LNCaP clone FGC (cell line): Measurements from ENCODE around the gene SPN.
"Not testable (repeated sequence)": the region's sequence is repeated elsewhere in the genome, so short reads cannot be mapped to it uniquely, and the experiment has no call there.

Source experiments
- DNase-seq: peaks from one replicate; pipeline ENCODE4 v3.0.0-alpha.2; 2011; ENCODE audit warnings: low read depth
- H3K4me3 ChIP-seq: 2 replicates; pipeline ENCODE4 v1.5.1; 2011; ENCODE audit warnings: mild to moderate bottlenecking, low read depth, low read length, control low read depth
- TF ChIP-seq, protein P1 (sequence below): IDR thresholded peaks from 2 replicates; pipeline ENCODE4 v1.5.1; 2012; ENCODE audit warnings: mild to moderate bottlenecking; ENCODE audit not compliant: control insufficient read depth, insufficient read depth; ENCODE audit errors: extremely low read depth

SPN gene

DNA sequence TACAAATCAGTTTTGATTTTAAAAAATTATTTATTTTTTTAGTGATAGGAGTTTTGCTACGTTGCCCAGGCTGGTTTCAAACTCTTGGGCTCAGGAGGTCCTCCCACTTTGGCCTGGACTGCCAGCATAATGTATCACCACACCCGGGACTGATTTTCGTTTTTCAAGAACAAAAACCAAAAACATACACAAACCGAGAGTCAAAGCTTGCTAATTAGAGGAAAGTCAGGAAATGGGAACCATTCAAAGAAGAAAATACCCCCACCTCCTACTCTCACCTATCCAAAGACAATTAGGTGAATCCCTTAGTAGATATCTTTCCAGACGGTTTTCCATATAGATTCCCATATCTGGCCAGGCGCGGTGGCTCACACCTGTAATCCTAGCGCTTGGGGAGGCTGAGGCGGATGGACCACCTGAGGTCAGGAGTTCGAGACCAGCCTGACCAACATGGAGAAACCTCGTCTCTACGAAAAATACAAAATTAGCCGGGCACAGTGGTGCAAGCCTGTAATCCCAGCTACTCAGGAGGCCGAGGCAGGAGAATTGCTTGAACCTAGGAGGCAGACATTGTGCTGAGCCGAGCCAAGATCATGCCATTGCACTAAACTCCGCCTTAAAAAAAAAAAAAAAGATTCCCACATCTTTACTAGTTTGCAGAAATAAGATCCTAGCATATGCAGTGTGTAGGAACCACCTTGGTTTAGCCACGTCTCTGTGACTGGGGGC is 883 bp upstream of the SPN start:
- no peak for DNase-seq
- no peak overlapping the region for H3K4me3 ChIP-seq
- TF ChIP-seq, protein P1, sequence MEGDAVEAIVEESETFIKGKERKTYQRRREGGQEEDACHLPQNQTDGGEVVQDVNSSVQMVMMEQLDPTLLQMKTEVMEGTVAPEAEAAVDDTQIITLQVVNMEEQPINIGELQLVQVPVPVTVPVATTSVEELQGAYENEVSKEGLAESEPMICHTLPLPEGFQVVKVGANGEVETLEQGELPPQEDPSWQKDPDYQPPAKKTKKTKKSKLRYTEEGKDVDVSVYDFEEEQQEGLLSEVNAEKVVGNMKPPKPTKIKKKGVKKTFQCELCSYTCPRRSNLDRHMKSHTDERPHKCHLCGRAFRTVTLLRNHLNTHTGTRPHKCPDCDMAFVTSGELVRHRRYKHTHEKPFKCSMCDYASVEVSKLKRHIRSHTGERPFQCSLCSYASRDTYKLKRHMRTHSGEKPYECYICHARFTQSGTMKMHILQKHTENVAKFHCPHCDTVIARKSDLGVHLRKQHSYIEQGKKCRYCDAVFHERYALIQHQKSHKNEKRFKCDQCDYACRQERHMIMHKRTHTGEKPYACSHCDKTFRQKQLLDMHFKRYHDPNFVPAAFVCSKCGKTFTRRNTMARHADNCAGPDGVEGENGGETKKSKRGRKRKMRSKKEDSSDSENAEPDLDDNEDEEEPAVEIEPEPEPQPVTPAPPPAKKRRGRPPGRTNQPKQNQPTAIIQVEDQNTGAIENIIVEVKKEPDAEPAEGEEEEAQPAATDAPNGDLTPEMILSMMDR, result no peak

DNA sequence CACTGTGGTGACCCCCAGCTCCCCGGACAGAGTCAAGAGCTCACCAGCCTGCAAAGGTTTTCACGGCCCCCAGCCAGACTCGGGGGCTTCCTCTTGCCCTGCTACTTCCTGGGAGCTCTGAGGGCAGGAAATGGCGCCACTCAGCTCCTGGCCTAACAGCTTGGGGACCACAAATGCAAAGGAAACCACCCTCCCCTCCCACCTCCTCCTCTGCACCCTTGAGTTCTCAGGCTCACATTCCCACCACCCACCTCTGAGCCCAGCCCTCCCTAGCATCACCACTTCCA is 375 bp upstream of the SPN start:
- TF ChIP-seq, protein P1, result no peak
- no peak overlapping the region for H3K4me3 ChIP-seq
- no peak for DNase-seq

DNA sequence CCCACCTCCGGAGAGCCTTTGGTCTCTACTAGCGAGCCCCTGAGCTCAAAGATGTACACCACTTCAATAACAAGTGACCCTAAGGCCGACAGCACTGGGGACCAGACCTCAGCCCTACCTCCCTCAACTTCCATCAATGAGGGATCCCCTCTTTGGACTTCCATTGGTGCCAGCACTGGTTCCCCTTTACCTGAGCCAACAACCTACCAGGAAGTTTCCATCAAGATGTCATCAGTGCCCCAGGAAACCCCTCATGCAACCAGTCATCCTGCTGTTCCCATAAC is 702 bp downstream of the SPN start:
- TF ChIP-seq, protein P1, result no peak
- no peak overlapping the region for H3K4me3 ChIP-seq
- DNase-seq, result no peak

DNA sequence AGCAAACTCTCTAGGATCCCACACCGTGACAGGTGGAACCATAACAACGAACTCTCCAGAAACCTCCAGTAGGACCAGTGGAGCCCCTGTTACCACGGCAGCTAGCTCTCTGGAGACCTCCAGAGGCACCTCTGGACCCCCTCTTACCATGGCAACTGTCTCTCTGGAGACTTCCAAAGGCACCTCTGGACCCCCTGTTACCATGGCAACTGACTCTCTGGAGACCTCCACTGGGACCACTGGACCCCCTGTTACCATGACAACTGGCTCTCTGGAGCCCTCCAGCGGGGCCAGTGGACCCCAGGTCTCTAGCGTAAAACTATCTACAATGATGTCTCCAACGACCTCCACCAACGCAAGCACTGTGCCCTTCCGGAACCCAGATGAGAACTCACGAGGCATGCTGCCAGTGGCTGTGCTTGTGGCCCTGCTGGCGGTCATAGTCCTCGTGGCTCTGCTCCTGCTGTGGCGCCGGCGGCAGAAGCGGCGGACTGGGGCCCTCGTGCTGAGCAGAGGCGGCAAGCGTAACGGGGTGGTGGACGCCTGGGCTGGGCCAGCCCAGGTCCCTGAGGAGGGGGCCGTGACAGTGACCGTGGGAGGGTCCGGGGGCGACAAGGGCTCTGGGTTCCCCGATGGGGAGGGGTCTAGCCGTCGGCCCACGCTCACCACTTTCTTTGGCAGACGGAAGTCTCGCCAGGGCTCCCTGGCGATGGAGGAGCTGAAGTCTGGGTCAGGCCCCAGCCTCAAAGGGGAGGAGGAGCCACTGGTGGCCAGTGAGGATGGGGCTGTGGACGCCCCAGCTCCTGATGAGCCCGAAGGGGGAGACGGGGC is 1.3 kb downstream of the SPN start:
- no peak overlapping the region for H3K4me3 ChIP-seq

DNA sequence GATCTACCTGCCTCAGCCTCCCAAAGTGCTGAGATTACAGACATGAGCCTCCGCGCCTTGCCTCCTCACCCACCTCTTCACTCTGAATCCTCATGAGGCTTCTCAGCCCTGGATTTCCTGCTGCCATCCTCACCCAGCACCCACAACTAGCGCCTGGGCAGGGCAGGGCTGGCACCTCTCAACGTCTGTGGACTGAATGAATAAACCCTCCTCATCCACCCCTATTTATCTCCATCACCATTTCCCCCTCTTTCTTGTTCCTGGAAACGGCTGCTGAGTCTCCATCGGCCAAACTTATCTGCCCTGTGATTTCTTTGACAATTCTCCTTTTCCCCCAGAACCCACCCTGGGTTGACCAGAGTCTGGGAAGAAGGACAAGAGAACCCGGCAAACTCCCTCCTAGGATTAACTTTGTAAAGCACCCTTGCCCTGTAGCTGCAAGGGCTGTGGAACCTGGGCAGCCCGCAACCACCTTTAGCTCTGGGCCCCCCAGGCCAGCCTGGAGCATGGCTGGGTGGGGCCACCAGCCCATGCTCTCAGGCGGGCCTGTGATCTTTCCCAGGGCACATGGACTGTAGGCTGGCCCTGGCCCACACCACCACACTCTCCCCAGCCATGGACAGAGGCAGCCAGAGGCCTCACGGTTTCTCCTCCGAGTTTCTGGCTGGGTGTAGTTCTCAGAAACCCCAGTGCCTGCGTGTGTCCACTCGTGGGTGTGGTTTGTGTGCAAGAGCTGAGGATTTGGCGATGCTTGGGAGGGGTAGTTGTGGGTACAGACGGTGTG is 2.4 kb downstream of the SPN start:
- DNase-seq, result no peak
- TF ChIP-seq, protein P1, result no peak
- no peak overlapping the region for H3K4me3 ChIP-seq

More for the DNA sequence above, 1.3 kb downstream of the SPN start:
- no peak for DNase-seq
- TF ChIP-seq, protein P1, result no peak

DNA sequence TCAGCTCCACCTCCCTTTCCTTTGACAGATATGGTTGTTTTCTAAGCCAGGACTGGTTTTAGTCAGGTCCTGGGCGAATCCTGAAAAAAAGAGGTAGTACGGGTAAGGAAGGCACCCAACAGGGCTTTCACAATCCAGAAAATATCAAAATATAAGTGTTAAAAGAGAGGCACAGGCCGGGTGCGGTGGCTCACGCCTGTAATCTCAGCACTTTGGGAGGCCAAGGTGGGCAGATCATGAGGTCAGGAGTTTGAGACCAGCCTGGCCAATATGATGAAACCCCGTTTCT is 4.2 kb downstream of the SPN start:
- not testable (repeated sequence) for DNase-seq

DNA sequence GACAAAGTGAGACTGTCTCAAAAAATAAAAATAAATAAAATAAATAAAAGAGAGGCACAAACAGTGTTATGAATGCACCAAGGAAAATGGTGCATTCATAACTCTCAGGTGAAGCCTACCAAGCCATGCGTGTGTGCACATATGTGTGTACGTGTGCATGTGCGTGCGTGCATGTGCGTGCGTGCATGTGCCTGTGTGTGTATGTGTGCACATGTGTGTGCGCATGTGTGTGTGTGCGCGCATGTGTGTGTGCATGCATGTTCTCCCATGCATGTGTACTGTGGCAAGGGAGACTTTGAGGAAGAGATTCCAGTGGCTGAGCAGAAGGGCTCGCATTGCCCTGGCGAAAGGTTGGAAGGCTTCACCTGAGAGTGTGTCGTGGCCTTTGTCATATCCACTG is 4.7 kb downstream of the SPN start:
- H3K4me3 ChIP-seq, result no peak overlapping the region
- TF ChIP-seq, protein P1, result no peak
- DNase-seq, result no peak

More for the DNA sequence above, 4.2 kb downstream of the SPN start:
- H3K4me3 ChIP-seq, result not testable (repeated sequence)
